Raji (cell line): ENCODE measurements around the gene DENND1A.

Source experiments
- POLR2A ChIP-seq: IDR thresholded peaks from 2 replicates; pipeline ENCODE4 v1.6.1; 2011; ENCODE audit warnings: low read depth, low read length, control low read depth; ENCODE audit not compliant: insufficient read depth

The DENND1A gene

DNA sequence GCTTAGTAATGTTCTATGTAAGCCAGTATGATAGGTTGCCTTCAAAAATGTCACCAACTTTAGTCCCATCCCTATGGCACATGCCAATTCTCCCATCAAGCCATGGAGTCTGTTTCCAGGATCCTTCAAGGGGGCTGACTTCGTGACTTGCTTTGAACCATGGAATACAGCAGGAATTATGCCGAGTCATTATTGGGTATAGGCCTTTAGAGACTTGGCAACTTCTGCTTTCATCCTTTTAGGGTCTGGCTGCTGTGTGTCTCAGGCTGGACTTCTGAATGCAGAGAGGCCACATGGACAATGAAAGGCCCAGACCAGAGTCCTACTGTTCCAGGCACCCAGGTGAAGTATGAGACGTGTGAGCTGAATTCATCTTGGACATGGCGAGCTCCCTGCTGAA is 109.8 kb downstream of the DENND1A start:
- TF ChIP-seq POLR2A = no peak

- TF ChIP-seq POLR2A = no peak
These were observed 113.0 kb downstream of the DENND1A start for GRCh38 chr9:123816817-123817472.

- TF ChIP-seq POLR2A = no peak
These were observed 115.4 kb downstream of the DENND1A start for GRCh38 chr9:123814496-123814895.

DNA sequence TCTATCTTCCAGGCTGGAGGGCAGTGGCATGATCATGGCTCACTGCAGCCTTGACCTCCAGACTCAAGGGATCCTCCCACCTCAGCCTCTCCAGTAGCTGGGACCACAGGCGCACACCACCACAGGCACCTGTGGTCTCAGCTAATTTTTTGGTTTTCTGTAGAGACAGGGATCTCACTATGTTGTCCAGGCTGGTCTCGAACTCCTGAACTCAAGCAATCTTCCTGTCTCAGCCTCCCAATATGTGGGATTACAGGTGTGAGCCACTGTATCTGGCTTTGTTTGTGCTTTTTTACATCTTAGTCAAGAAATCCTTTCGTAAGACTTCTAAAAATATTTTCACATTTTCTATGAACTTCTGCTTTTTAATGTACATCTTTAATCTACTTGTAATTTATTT is 116.9 kb downstream of the DENND1A start:
- no peak for TF ChIP-seq POLR2A

GRCh38 chr9:123807251-123807650 is 122.7 kb downstream of the DENND1A start:
- no peak for TF ChIP-seq POLR2A

- no peak for TF ChIP-seq POLR2A
These were observed 123.1 kb downstream of the DENND1A start for GRCh38 chr9:123806829-123807228.

- TF ChIP-seq POLR2A = no peak
These were observed 131.7 kb downstream of the DENND1A start for GRCh38 chr9:123798195-123798594.

GRCh38 chr9:123796618-123797484 is 133.1 kb downstream of the DENND1A start:
- no peak for TF ChIP-seq POLR2A

DNA sequence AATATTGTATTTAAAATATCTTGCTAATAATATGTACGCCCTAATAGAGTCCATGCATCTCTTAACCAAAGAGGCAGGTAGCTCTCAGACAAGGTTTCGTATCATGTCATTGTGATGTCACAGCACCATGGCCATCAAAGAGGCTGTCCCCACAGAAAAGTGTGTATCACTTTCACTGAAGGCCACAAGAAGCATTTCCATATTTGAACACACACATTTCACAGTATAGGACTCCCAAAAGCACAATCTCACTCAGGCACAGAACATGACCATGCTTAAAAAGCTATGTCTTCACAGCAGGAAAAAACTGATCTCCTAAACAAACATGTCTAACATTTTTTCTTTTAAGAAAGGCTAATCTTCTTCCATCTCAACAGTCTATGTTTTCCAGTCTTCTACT is 133.8 kb downstream of the DENND1A start:
- TF ChIP-seq POLR2A = no peak

- TF ChIP-seq POLR2A = no peak
These were observed 134.6 kb downstream of the DENND1A start for GRCh38 chr9:123795336-123795735.

- TF ChIP-seq POLR2A = no peak
These were observed 137.4 kb downstream of the DENND1A start for GRCh38 chr9:123792501-123792900.

DNA sequence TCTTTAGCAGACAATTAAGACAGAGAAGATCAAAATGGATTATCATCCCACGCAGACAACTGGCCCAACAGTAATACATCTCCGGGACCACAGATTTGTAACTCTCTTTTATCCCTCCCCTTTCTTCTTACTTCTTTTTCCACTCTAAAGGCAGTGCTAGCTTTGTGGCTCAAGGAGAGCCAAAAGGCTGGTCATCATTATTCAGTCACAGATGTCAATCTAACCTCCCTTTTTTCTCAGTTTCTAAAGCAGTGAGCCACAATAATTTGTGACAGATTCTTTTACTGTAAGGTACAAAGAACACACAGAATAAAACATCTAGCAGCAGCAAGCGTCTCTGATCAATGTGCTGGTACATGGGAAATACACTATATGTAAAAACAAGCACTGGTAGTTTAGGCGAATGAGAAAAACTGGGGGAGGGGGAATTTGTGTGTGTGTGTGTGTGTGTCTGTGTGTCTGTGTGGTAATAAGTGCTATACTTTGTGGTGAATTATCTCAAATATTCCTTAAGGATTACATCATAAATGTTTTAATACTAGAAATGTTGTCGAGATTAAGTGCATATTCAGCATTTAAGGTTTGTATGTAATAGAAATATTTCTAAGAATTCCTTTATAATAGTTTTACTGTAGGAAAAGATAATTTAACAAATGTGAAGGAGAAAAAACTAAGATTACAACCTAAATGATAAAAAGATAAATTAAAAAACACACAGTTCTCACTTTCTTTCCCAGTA is 140.2 kb downstream of the DENND1A start:
- TF ChIP-seq POLR2A = no peak

GRCh38 chr9:123787416-123787815 is 142.5 kb downstream of the DENND1A start:
- TF ChIP-seq POLR2A = no peak

- TF ChIP-seq POLR2A = no peak
These were observed 145.4 kb downstream of the DENND1A start for GRCh38 chr9:123784518-123784917.

DNA sequence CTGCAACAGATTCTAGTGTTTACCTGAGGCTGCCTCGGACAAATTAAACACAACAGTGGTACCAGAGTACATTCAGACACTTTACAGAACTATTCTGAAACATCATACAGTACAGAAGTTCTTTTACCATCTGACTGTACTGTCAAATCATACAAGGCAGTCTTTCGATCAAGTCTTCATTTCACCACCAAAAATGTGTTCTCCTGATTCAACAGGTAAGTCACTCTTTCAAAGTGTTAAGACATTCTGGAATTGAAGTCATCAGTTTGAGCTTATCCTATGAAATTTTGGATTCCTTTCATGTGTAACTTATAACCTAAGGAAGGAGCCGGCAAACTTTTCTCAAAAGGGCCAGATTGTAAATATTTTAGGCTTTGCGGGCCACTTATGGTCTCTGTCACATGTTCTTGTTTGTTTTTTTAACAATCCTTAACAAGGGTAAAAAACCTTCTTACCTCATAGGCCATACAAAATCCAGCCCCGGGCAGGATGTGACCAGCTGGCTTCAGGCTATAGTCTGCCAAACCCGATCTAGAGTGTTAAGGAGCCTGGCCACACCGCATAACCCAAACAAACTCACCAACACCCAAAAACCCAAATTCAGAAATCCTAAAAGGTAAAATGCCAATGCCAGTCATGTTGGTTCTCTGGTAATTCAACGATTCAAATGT is 151.6 kb downstream of the DENND1A start:
- TF ChIP-seq POLR2A = no peak
